ENCODE data around the gene KDM8.

DNA sequence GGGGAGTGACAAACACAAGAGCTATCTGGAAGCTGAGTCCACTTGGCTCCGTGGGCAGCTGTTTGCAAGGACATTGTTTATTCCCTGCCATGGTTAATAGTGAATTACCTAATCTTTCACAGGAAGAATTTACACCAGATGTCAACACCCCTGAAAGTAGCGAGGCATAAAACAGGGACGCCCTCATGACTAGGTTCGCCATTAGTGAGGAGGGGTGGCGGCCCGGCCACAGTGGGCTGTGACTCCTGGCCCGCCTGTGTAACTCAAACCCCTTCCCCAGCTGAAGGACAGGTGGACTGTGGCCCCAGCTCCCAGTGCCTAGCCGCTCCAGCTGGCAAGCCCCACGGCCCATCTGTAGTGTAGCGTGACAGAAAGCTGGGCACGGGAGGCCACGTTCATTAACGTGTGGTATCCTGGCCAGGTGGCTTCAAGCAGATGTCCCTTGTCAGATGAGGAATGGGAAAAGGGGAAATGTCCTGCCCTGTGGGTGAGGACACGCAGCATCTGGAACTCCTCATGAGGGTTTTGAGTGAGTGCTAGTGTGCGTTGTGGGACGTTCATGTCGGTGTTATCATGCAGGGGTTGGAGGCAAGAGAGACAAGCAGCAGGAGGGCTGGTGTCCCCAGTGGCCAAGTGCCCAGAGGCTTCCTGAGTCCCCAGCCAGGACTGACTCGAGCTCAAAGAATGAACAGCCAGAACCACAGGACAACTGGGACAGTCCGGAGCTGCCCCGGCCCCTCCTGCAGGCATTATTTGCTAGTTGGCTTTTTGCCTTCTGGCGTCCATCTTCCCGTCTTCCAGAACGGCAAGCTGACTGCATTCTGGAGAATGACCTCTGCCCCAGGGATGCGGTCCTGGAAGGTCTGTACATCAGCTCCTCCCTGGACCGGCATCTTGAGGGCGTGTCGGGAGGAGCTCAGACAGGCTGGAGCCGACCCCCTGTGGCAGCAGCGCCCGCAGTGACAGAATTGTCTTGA lies 19.2 kb downstream of the KDM8 start:
- TF ChIP-seq, protein P1, sequence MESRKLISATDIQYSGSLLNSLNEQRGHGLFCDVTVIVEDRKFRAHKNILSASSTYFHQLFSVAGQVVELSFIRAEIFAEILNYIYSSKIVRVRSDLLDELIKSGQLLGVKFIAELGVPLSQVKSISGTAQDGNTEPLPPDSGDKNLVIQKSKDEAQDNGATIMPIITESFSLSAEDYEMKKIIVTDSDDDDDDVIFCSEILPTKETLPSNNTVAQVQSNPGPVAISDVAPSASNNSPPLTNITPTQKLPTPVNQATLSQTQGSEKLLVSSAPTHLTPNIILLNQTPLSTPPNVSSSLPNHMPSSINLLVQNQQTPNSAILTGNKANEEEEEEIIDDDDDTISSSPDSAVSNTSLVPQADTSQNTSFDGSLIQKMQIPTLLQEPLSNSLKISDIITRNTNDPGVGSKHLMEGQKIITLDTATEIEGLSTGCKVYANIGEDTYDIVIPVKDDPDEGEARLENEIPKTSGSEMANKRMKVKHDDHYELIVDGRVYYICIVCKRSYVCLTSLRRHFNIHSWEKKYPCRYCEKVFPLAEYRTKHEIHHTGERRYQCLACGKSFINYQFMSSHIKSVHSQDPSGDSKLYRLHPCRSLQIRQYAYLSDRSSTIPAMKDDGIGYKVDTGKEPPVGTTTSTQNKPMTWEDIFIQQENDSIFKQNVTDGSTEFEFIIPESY (IDR thresholded peaks at IDR 0.05; ENCODE audit: borderline replicate concordance, low read depth) = no peak
- TF ChIP-seq, protein P2, sequence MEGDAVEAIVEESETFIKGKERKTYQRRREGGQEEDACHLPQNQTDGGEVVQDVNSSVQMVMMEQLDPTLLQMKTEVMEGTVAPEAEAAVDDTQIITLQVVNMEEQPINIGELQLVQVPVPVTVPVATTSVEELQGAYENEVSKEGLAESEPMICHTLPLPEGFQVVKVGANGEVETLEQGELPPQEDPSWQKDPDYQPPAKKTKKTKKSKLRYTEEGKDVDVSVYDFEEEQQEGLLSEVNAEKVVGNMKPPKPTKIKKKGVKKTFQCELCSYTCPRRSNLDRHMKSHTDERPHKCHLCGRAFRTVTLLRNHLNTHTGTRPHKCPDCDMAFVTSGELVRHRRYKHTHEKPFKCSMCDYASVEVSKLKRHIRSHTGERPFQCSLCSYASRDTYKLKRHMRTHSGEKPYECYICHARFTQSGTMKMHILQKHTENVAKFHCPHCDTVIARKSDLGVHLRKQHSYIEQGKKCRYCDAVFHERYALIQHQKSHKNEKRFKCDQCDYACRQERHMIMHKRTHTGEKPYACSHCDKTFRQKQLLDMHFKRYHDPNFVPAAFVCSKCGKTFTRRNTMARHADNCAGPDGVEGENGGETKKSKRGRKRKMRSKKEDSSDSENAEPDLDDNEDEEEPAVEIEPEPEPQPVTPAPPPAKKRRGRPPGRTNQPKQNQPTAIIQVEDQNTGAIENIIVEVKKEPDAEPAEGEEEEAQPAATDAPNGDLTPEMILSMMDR (IDR thresholded peaks at IDR 0.05) = no peak
- TF ChIP-seq MXI1 (IDR thresholded peaks at IDR 0.05; ENCODE audit: low read depth, low read length) (no peak), POLR2AphosphoS5 (IDR thresholded peaks at IDR 0.05; ENCODE audit: low read depth, low read length) (no peak), EZH2phosphoT487 (IDR thresholded peaks at IDR 0.05; ENCODE audit: borderline replicate concordance, low read depth) (no peak)
- TF ChIP-seq, protein P3, sequence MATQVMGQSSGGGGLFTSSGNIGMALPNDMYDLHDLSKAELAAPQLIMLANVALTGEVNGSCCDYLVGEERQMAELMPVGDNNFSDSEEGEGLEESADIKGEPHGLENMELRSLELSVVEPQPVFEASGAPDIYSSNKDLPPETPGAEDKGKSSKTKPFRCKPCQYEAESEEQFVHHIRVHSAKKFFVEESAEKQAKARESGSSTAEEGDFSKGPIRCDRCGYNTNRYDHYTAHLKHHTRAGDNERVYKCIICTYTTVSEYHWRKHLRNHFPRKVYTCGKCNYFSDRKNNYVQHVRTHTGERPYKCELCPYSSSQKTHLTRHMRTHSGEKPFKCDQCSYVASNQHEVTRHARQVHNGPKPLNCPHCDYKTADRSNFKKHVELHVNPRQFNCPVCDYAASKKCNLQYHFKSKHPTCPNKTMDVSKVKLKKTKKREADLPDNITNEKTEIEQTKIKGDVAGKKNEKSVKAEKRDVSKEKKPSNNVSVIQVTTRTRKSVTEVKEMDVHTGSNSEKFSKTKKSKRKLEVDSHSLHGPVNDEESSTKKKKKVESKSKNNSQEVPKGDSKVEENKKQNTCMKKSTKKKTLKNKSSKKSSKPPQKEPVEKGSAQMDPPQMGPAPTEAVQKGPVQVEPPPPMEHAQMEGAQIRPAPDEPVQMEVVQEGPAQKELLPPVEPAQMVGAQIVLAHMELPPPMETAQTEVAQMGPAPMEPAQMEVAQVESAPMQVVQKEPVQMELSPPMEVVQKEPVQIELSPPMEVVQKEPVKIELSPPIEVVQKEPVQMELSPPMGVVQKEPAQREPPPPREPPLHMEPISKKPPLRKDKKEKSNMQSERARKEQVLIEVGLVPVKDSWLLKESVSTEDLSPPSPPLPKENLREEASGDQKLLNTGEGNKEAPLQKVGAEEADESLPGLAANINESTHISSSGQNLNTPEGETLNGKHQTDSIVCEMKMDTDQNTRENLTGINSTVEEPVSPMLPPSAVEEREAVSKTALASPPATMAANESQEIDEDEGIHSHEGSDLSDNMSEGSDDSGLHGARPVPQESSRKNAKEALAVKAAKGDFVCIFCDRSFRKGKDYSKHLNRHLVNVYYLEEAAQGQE (IDR thresholded peaks at IDR 0.05; ENCODE audit: low read depth, low read length) = no peak
